HG03060 (cell line): ENCODE measurements around the gene ETV6.
A peak's percentile ranks its signal among the peaks of the same experiment; 100 is the strongest.

Experiments used
- ATAC-seq: cut with Tn5 transposase; IDR thresholded peaks from one replicate; pipeline ENCODE4 v1.9.1; 2021; ENCODE audit warnings: low read depth, moderate number of reproducible peaks; ENCODE audit not compliant: unreplicated experiment

The ETV6 gene

GRCh38 chr12:11820476-11820875 lies 171.0 kb downstream of the ETV6 start:
- ATAC-seq, result no peak

- ATAC-seq, result no peak
Observed at GRCh38 chr12:11821386-11822080, 172.1 kb downstream of the ETV6 start.

GRCh38 chr12:11822081-11822834 lies 172.8 kb downstream of the ETV6 start:
- no peak for ATAC-seq

GRCh38 chr12:11823043-11823442 lies 173.6 kb downstream of the ETV6 start:
- no peak for ATAC-seq

- ATAC-seq, result no peak
Observed at GRCh38 chr12:11823593-11823992, 174.1 kb downstream of the ETV6 start.

- no peak for ATAC-seq
Observed at GRCh38 chr12:11824069-11824468, 174.6 kb downstream of the ETV6 start.

GRCh38 chr12:11824736-11825135 lies 175.3 kb downstream of the ETV6 start:
- ATAC-seq, result no peak

- no peak for ATAC-seq
Observed at GRCh38 chr12:11825278-11825677, 175.8 kb downstream of the ETV6 start.

GRCh38 chr12:11826574-11826973 lies 177.1 kb downstream of the ETV6 start:
- ATAC-seq, result no peak

GRCh38 chr12:11827091-11828061 lies 177.9 kb downstream of the ETV6 start:
- ATAC-seq, result no peak

- no peak for ATAC-seq
Observed at GRCh38 chr12:11829764-11830194, 180.3 kb downstream of the ETV6 start.

GRCh38 chr12:11830307-11830801 lies 180.9 kb downstream of the ETV6 start:
- no peak for ATAC-seq

- no peak for ATAC-seq
Observed at GRCh38 chr12:11832093-11832492, 182.6 kb downstream of the ETV6 start.

- no peak for ATAC-seq
Observed at GRCh38 chr12:11833174-11833895, 183.9 kb downstream of the ETV6 start.

GRCh38 chr12:11834104-11834812 lies 184.8 kb downstream of the ETV6 start:
- no peak for ATAC-seq

GRCh38 chr12:11834931-11835330 lies 185.5 kb downstream of the ETV6 start:
- ATAC-seq, result no peak

GRCh38 chr12:11836282-11837151 lies 187.0 kb downstream of the ETV6 start:
- ATAC-seq, result peak; percentile 91

- ATAC-seq, result no peak
Observed at GRCh38 chr12:11837216-11837934, 187.9 kb downstream of the ETV6 start.
